CD4-positive, alpha-beta T cell treated with Interferon alpha-2 for 1 hour (primary cell): Measurements from ENCODE around the gene ZBTB17.
"Not testable (repeated sequence)": the region's sequence is repeated elsewhere in the genome, so short reads cannot be mapped to it uniquely, and the experiment has no call there.

ENCODE experiments used
- DNase-seq, 2 donors: peaks; one replicate each; pipeline ENCODE4 v3.0.0-alpha.2; 2020 to 2022

ZBTB17 gene

GRCh38 chr1:16010837-16011236 is 34.9 kb upstream of the ZBTB17 start:
- DNase-seq = no peak

DNA sequence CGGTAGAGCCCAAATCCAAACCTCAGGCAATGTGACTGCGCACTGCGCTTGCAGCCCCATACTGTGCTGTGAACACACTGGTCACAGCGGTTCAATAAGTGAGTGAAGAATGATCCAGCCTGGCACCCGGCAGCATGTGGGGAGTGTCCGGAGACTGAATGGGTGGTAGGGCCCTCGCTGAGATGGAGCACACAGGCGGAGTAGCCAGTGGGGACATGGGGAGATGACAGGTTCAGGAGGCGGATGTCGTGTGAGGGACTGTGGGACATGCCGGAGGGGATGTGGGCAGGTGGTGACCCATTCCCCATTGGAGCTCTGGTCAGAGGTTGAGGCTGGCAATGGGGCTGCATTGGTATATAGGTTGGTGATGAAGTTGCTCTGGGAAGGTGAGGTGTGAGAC is 33.8 kb upstream of the ZBTB17 start:
- no peak for DNase-seq

GRCh38 chr1:16009030-16009460 is 33.1 kb upstream of the ZBTB17 start:
- peak; percentile 67 to 72 for DNase-seq

- DNase-seq = no peak
These were observed 31.9 kb upstream of the ZBTB17 start for GRCh38 chr1:16007671-16008341.

GRCh38 chr1:16006552-16007485 is 30.9 kb upstream of the ZBTB17 start:
- DNase-seq = no peak

DNA sequence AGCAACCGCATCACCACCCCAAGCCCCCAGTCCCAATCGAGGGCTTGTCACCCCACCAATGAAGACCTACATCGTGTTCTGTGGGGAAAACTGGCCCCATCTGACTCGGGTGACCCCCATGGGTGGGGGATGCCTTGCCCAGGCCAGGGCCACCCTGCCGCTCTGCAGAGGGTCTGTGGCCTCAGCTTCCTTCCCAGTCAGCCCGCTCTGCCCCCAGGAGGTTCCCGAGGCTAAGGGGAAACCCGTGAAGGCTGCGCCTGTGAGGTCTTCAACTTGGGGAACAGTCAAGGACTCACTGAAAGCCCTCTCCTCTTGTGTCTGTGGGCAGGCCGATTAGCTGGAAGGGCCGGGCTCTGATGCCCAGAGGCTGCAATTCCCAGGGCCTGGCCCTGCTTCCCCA is 30.1 kb upstream of the ZBTB17 start:
- no peak for DNase-seq

GRCh38 chr1:16005597-16005996 is 29.7 kb upstream of the ZBTB17 start:
- DNase-seq = no peak

DNA sequence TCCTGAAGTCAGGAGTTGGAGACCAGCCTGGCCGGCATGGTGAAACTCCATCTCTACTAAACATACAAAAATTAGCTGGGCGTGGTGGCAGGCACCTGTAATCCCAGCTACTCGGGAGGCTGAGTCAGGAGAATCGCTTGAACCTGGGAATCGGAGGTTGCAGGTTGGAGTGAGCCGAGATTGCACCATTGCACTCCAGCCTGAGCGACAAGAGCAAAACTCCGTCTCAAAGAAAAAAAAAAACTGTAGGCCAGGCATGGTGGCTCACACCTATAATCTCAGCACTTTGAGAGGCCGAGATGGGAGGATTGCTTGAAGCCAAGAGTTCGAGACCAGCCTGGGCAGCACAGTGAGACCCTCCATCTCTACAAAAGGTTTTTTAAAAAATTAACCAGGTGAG is 25.4 kb upstream of the ZBTB17 start:
- DNase-seq = not testable (repeated sequence)

DNA sequence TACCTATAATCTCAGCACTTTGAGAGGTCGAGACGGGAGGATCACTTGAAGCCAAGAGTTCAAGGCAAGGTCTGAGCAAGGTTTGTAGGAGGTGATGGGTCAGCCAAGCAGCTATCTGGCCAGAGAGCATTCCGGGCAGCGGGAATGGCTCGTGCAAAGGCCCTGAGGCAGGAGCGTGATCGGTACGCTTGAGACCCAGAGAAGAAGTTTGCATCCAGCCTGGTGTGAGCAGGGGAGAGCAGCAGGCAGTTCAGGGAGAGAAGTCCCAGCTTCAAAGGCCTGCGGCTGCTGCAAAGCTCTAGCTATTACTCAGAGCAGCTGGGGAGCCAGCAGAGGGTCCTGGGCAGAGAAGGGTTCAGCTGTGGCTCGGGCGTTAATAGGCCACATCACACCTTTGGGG is 23.0 kb upstream of the ZBTB17 start:
- no peak for DNase-seq

GRCh38 chr1:15997637-15998280 is 21.9 kb upstream of the ZBTB17 start:
- DNase-seq = no peak

DNA sequence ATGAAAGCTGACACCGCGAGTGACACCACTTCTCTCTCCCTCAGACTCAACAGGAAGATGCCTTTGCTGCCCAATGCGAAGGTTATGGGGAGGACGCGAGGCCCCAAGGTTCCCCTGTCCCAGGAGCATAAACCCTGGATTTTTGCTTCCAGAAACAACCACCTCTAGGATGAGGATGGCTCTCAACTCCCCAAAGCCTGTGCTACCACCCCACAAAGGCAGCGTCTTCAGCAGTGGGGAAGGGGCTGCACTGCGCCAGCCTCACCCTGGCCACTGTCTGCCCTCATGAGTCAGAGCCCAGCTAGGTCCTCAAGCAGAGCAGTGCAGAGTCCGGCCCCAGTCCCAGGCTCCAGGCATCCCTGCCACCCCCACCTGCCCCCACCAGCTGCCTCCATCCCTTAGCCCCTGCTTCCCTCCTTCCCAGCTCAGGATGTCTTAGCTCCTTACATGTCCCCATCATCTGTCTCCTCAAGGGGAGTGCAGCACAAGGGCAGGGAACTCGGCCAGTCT is 21.2 kb upstream of the ZBTB17 start:
- DNase-seq = no peak

- DNase-seq = peak; percentile 29 to 53
These were observed 18.9 kb upstream of the ZBTB17 start for GRCh38 chr1:15994590-15995351.

GRCh38 chr1:15994081-15994480 is 18.2 kb upstream of the ZBTB17 start:
- DNase-seq = no peak

DNA sequence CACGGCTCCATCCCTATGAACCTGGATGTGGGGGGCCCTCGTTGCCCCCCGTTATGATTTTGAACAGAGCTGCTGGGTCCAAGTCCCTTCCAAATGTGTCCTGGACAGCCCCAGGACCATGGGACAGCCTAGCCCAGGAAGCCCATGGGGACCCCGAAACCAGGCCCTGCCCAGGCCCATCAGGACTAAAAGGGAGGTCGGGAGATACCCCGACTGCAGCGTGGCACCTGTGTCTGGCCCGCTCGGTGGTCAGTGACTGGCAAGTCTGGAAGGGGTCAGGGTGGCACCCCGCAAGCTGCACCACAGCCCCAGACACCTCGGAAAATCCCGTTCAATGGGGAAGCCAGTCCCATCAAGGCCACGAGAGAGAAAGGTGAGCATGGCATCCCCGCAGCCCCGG is 17.8 kb upstream of the ZBTB17 start:
- DNase-seq = no peak

- no peak for DNase-seq
These were observed 16.9 kb upstream of the ZBTB17 start for GRCh38 chr1:15992582-15993500.

DNA sequence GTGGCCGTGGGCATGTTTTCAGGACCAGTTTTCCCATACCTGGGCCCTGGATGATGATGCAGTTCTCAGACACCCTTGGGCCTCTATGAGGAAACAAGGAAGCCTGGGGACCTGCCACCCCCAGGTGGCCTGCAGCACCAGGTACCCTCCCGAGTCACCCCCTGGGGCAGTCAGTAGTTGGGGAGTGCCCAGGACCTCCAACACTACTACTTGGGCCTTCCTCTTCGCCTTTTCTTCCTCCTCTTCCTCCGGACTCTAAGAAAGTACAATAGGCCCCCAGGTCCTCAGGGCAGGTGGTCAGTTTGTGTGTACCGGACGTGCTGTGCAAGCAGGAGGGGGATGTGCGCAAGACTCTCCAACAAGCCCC is 16.3 kb upstream of the ZBTB17 start:
- no peak for DNase-seq

GRCh38 chr1:15991427-15992186 is 15.7 kb upstream of the ZBTB17 start:
- DNase-seq = no peak

DNA sequence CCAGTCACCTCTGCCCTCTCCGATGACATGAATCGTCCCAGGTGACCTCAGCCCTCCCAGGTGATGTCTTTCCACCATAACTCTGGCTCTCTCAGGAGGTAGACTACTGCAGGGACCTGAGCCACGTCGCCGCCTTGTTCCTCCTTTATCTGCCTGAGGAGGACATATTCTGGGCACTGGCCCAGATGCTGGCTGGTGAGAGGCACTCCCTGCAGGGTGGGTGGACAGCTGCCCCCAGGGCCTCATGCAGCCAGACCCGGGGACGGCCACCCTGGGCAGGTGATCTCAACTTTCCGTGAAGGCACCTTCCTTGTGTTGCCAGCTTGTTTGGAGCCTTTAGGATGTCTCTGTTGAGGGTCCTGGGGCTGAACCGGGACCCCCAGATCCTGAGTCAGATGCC is 13.9 kb upstream of the ZBTB17 start:
- no peak for DNase-seq

- no peak for DNase-seq
These were observed 13.2 kb upstream of the ZBTB17 start for GRCh38 chr1:15988856-15989736.
